Mesodermal cell (in vitro differentiated cells): ENCODE data around the gene GZF1.
"Not testable (repeated sequence)": the region's sequence is repeated elsewhere in the genome, so short reads cannot be mapped to it uniquely, and the experiment has no call there.

Experiments used
- H3K27ac ChIP-seq: 2 replicates; pipeline ENCODE4 v1.7.0; 2013; ENCODE audit warnings: mild to moderate bottlenecking, low read depth, low read length, moderate library complexity; ENCODE audit not compliant: severe bottlenecking
- H3K36me3 ChIP-seq: 2 replicates; pipeline ENCODE4 v1.7.1; 2013; ENCODE audit warnings: mild to moderate bottlenecking, low read length, moderate library complexity; ENCODE audit not compliant: control insufficient read depth, insufficient read depth
- H3K4me1 ChIP-seq: one replicate; pipeline ENCODE4 v1.7.1; 2013; ENCODE audit warnings: mild to moderate bottlenecking, low read length; ENCODE audit not compliant: insufficient read depth, control insufficient read depth, poor library complexity, severe bottlenecking
- H3K4me3 ChIP-seq: 2 replicates; pipeline ENCODE4 v1.7.0; 2013; ENCODE audit warnings: low read length, control low read depth, mild to moderate bottlenecking; ENCODE audit not compliant: insufficient read depth, poor library complexity, severe bottlenecking; ENCODE audit errors: extremely low read depth
- H3K9me3 ChIP-seq: 2 replicates; pipeline ENCODE4 v1.7.1; 2013; ENCODE audit warnings: mild to moderate bottlenecking, low read length, moderate library complexity; ENCODE audit not compliant: control insufficient read depth
- WGBS, 2 experiments: methylation state at CpG; one replicate each; pipeline ENCODE4 v1.1.5; 2013; ENCODE audit warnings: missing lambda C conversion rate in 2 of 2; ENCODE audit not compliant: insufficient coverage in 2 of 2; 5-methylcytosine and 5-hydroxymethylcytosine counted together

GZF1 gene

DNA sequence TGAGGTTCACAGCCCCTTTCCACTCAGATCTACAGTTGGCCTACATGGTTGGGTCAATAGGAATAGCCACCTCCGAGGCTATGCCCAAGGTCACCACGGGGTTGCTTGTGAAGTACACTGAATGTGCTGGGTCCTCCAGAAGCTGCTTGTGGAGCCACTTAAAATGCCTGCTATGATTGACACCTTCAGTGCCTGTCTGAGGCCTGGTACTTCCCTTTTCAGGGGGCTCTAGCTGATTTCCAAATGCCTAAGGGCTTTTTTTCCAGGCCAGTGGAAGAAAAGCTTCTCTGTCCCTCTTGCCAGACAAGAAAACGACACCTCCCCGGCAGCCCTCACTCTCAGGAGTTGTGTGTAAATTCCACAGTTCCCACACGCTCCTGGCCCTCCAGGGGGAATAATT is 17.6 kb upstream of the GZF1 start:
- no peak overlapping the region for H3K27ac ChIP-seq
- H3K4me1 ChIP-seq, result peaks cover 17% of the 10 kb centered on the region
- no peaks in the 10 kb centered on the region for H3K9me3 ChIP-seq
- no peaks in the 10 kb centered on the region for H3K36me3 ChIP-seq
- 79 to 94% methylated on average over 2 to 4 of the region's 5 CpGs for WGBS, 2 experiments
- H3K4me3 ChIP-seq, result no peak overlapping the region

DNA sequence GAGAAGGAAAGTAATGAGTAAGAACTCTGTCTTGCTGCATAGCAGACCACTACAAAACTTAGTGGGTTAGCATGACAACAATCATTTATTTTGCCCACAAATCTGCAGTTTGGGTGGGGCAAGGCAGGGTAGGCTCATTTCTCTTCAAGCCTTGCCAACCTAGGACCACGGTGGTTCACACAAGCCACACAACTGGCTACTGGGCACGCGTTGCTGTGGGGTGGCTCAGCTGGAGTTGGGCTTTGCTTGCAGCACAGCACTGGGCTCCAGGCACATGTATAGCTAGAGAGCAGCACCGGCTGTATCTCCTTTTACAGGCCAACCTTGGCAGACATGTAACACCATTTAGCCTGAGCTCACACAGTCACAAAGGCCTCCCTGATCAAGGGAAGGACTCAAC is 16.0 kb upstream of the GZF1 start:
- H3K27ac ChIP-seq, result no peak overlapping the region

DNA sequence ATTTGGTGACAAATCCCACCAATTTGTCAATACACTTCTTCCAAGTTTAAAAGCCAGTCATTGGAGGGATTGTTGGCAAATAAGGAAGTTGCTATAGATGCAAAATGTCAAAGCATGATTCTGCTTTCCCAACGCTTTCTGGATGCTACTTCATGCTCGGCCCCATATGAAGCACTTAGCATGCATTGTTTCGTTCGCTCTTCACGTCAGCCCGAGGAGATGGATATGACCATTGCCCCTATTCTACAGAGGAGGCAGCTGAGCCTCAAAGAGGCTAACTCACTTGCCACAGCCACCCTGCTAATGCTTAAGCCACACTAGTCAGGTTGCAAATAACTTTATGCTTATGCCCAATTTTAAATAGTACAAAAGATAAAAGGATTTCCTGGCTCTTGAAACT is 14.2 kb upstream of the GZF1 start:
- 98 to 99% methylated on average over 6 of the region's 6 CpGs for WGBS, 2 experiments
- Histone ChIP-seq H3K9me3 (no peaks in the 10 kb centered on the region), H3K36me3 (peaks cover 2% of the 10 kb centered on the region), H3K27ac (no peak overlapping the region), H3K4me3 (no peak overlapping the region), H3K4me1 (peaks cover 14% of the 10 kb centered on the region)

More for the DNA sequence above, 16.0 kb upstream of the GZF1 start:
- H3K4me3 ChIP-seq, result no peak overlapping the region
- WGBS, 2 experiments, result 80 to 93% methylated on average over 3 to 4 of the region's 4 CpGs
- H3K9me3 ChIP-seq, result no peaks in the 10 kb centered on the region
- H3K4me1 ChIP-seq, result peaks cover 14% of the 10 kb centered on the region
- H3K36me3 ChIP-seq, result no peaks in the 10 kb centered on the region

- Histone ChIP-seq H3K27ac (peak overlapping the region; percentile 98), H3K4me1 (peaks cover 14% of the 10 kb centered on the region)
- not testable (repeated sequence) for H3K36me3 ChIP-seq, H3K4me3 ChIP-seq, H3K9me3 ChIP-seq
- WGBS, 2 experiments, result 80 to 82% methylated on average over 2 to 3 of the region's 6 CpGs
Measured at GRCh38 chr20:23348510-23348909, 13.5 kb upstream of the GZF1 start.

DNA sequence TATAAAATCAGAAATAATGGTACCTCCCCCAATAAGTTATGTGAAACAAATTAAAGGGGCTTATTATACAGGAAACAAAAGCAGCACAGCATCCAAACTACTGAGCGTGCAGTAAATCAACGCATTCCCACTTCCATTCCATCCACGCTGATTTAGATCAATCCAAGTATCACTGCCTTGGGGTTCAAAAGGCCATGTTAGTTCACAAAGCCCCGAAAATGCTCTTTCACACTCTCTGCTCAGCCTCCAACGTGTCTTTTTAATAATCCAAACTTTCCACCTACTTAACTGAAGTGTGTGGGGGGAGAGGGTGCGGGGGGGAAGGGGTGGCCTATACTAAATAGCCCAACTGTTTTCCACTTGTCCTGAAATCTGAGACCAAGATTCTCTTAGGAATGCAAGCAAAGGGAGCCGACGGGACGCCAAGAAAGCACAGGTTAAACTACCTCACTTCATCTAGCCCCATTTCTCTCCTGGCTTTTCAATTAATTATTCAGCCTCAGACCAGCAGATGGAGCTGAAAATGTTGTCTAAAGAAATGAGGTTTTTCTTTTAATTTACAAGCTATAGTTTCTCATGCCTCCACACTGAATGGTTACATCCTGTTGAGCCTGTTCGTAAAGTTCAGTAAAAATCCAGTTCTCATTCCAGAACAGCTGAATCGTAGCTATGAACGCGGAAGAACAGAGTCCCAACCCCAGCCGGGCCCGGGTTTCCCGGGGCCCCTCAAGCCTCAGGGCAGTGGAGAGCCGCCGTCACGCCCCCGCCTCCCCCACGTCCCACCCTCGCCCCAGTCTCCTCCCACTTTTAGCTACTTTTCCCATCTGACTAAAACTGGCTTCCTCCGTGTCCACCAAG is 12.4 kb upstream of the GZF1 start:
- peaks cover 10% of the 10 kb centered on the region for H3K4me1 ChIP-seq
- H3K4me3 ChIP-seq, result peak overlapping the region; percentile 99
- H3K9me3 ChIP-seq, result no peaks in the 10 kb centered on the region
- H3K27ac ChIP-seq, result peak overlapping the region; percentile 98
- H3K36me3 ChIP-seq, result peaks cover 20% of the 10 kb centered on the region
- 15 to 28% methylated on average over 10 to 17 of the region's 23 CpGs for WGBS, 2 experiments

DNA sequence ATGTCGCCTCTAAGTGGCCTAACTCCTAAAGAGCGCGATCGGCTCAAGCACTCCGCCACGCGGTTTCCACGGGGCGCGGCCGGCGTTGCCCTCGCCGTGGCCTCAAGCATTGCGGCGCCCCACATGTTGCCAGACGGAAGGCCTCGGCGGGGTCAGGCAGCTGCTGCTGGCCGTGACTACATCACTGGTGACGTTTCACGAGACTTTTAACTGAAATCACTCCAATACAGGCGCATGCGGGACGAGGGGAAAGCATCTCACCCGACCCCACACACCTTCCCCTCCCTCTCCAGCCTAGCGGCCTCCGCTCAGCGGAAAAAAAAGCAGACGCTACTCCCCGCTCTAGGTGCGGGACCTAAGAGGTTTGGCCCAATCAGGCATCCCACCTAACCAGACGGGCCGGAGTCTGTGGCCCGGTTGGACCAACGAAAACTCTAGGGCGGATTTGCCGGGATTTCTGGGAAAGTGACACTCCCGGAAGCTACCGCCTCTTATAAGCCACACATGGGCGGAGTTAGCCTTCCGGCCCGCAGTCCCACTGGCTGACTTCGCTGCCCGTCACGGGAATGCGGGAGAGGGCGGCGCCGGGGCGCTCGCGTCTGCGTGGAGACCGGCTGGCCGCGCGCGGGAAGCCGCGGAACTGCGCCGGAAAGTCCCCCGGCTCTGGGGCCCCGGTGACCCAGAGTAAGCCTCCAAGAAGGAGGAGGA is 11.6 kb upstream of the GZF1 start, which contains the start of gene NXT1:
NXT1 (plus strand) TSS at position 596 of the 708 bp plus-strand sequence. CDS start 3,251 bp downstream, outside the sequence.
- Histone ChIP-seq H3K9me3 (no peaks in the 10 kb centered on the region), H3K4me1 (peaks cover 8% of the 10 kb centered on the region), H3K36me3 (peaks cover 28% of the 10 kb centered on the region), H3K4me3 (peak within 1 kb of the TSS; percentile 99), H3K27ac (peak within 1 kb of the TSS; percentile 98)
- WGBS, 2 experiments, result 0% methylated on average over 47 to 58 of the region's 65 CpGs

- Histone ChIP-seq H3K9me3 (no peaks in the 10 kb centered on the region), H3K36me3 (peaks cover 35% of the 10 kb centered on the region), H3K4me1 (peaks cover 11% of the 10 kb centered on the region), H3K4me3 (peak overlapping the region; percentile 99), H3K27ac (peak overlapping the region; percentile 98)
- WGBS, 2 experiments, result 2 to 3% methylated on average over 50 to 51 of the region's 64 CpGs
Measured at GRCh38 chr20:23350904-23351838, 10.8 kb upstream of the GZF1 start.

DNA sequence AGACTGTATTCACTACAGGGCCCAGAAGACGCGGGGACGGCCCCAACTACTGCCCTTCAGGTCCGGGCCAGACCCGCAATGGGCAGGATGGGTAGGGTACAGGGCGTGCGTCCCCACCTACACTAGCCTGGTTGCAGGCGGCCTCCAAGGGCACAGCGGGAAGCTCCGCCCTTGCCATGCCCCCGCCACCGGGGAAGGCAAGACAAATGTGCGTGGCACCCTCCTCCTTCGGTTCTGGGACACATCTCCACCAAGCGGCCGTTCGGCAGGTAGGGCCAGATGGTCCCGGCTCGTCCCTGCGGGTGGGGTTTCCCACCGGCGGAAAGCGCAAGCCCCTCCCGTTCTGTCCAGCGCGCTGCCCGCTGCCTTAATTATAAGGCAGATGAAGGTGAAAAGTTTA is 5.8 kb upstream of the GZF1 start:
- WGBS, 2 experiments, result 93 to 96% methylated on average over 20 to 23 of the region's 27 CpGs
- H3K4me3 ChIP-seq, result no peak overlapping the region
- H3K4me1 ChIP-seq, result peaks cover 33% of the 10 kb centered on the region
- H3K36me3 ChIP-seq, result peaks cover 37% of the 10 kb centered on the region
- H3K9me3 ChIP-seq, result no peaks in the 10 kb centered on the region
- no peak overlapping the region for H3K27ac ChIP-seq

DNA sequence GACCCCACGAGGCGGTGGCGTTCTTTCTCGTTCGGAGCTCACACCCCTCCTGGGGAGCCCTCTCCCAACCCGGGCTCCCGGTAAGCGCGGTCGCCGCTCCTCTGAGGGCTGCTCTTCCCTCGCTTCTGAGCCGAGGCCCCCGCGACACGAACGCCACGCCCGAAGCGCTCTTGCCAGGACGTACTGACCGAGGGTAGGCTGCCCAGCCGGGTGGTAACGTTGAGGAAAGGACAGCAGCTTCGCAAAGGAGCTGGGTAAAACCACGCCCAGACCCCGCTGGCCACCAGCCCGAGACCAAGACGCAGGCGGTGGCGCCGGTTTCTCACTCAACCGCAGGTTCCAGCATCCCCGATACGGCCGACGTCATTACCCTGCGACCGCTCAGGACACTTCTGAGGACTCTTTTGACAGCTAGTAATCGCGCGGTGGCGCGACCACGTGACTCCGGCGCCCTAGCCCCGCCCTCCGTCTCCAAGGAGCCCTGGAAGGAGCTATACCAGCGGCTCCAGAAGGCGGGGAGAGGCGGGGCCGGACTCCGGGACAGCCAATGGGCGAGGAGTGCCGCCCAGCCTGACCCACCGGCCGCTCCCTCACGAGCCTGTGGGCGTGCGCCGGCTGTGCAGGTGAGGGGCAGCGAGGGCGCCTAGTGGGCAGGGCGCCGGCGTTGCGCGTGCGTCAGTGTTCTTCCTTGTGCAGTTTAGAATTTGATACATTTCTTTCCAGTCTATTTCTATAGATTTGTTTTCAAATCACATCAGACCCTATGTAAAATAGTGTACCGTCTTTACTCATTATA is 4.0 kb upstream of the GZF1 start:
- peaks cover 33% of the 10 kb centered on the region for H3K36me3 ChIP-seq
- no peaks in the 10 kb centered on the region for H3K9me3 ChIP-seq
- peaks cover 34% of the 10 kb centered on the region for H3K4me1 ChIP-seq
- peak overlapping the region; percentile 95 for H3K27ac ChIP-seq
- H3K4me3 ChIP-seq, result peak overlapping the region; percentile 62
- 0% methylated on average over 43 to 58 of the region's 71 CpGs for WGBS, 2 experiments
